ENCODE results near the gene ARL14EPL. TPM values are rescaled to one million over a fixed set of nuclear protein-coding genes. Genes with fewer than 3 reads are reported as not detected.

The ARL14EPL gene
- total RNA-seq, 4 donors from 2014 or later = not detected

DNA sequence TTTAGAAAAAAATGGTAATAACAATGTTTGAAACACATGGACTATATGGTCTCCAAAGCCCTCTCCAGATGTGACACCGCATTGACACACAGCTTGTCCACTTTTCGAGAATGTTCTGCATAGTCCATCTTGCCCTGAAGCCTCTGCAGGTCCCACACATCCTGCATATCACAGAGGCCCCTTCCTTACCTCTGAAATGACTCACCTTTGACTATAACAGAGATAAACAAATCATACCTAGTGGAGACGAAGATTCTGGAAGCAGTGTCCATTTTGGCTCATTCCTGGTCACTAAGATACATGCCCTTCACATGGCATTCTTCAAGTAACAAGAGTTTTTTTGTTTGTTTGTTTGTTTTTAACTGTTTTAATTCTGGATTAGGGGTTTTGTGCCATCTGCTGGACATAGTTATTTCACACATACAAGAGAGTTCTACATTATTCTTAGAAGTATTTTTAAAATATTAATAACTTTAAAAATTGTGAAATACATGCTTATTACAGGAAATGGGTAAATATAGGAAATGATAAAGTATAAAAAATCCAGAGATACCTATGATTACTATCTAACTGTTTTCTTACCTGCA, 5.1 kb downstream of the ARL14EPL start:
- Histone ChIP-seq H3K36me3 (no peaks in the 10 kb centered on the region), H3K9me3 (no peaks in the 10 kb centered on the region), H3K4me3 (no peak overlapping the region), H3K27ac (no peak overlapping the region), H3K4me1 (no peaks in the 10 kb centered on the region), H3K27me3 (peaks cover 7% of the 10 kb centered on the region)
- 57 to 64% methylated on average over 3 of the region's 3 CpGs for WGBS, 2 donors (ENCODE audit: low coverage in 1 of 2)
- in situ Hi-C loops (cut with MboI; ENCODE audit: low pct_ligation_motif_present in 1 of 4, low pct_unique_long_range_greater_than_20kb in 1 of 4, low sequenced_read_pairs in 3 of 4) = no loop called here
- no peak for DNase-seq
- intact Hi-C loops (cut with DNase I; ENCODE audit: low total_unique reads) = no loop called here
- no peak for TF ChIP-seq POLR2AphosphoS5 (IDR thresholded peaks at IDR 0.05)
- TF ChIP-seq, protein P1, sequence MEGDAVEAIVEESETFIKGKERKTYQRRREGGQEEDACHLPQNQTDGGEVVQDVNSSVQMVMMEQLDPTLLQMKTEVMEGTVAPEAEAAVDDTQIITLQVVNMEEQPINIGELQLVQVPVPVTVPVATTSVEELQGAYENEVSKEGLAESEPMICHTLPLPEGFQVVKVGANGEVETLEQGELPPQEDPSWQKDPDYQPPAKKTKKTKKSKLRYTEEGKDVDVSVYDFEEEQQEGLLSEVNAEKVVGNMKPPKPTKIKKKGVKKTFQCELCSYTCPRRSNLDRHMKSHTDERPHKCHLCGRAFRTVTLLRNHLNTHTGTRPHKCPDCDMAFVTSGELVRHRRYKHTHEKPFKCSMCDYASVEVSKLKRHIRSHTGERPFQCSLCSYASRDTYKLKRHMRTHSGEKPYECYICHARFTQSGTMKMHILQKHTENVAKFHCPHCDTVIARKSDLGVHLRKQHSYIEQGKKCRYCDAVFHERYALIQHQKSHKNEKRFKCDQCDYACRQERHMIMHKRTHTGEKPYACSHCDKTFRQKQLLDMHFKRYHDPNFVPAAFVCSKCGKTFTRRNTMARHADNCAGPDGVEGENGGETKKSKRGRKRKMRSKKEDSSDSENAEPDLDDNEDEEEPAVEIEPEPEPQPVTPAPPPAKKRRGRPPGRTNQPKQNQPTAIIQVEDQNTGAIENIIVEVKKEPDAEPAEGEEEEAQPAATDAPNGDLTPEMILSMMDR (IDR thresholded peaks at IDR 0.05) = no peak

DNA sequence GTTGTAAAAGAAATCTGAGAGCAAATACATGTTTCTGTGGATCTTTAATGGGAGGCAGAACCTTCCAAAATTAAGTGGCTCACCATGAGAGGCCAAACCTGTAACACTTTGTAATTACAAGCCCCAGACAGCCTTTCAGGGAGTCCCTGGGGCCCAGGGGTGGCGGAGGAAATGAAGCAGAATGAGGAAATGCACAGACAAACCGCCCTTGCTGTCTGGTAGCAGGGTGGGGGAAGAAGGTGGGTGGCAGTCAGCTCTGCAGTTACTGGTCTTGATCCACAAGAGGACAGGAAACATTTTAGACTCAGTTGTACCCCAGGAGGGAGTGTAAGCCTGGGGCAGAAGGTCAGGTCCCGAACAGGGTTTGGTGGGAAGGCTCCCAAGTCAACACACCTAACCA, 6.5 kb downstream of the ARL14EPL start:
- 63 to 76% methylated on average over 2 to 3 of the region's 3 CpGs for WGBS, 2 donors (ENCODE audit: low coverage in 1 of 2)
- H3K36me3 ChIP-seq = no peaks in the 10 kb centered on the region
- H3K27me3 ChIP-seq = peaks cover 7% of the 10 kb centered on the region
- H3K4me1 ChIP-seq = no peaks in the 10 kb centered on the region
- TF ChIP-seq POLR2AphosphoS5 (IDR thresholded peaks at IDR 0.05) = no peak
- no peak for TF ChIP-seq EP300 (IDR thresholded peaks at IDR 0.05; ENCODE audit: low read depth)
- TF ChIP-seq, protein P1 (IDR thresholded peaks at IDR 0.05) = no peak
- no peak for TF ChIP-seq POLR2A (IDR thresholded peaks at IDR 0.05)
- H3K27ac ChIP-seq = no peak overlapping the region
- intact Hi-C loops (cut with DNase I; ENCODE audit: low total_unique reads) = no loop called here
- H3K4me3 ChIP-seq = no peak overlapping the region
- no peak for DNase-seq
- in situ Hi-C loops (cut with MboI; ENCODE audit: low pct_ligation_motif_present in 1 of 4, low pct_unique_long_range_greater_than_20kb in 1 of 4, low sequenced_read_pairs in 3 of 4) = no loop called here
- H3K9me3 ChIP-seq = no peaks in the 10 kb centered on the region

DNA sequence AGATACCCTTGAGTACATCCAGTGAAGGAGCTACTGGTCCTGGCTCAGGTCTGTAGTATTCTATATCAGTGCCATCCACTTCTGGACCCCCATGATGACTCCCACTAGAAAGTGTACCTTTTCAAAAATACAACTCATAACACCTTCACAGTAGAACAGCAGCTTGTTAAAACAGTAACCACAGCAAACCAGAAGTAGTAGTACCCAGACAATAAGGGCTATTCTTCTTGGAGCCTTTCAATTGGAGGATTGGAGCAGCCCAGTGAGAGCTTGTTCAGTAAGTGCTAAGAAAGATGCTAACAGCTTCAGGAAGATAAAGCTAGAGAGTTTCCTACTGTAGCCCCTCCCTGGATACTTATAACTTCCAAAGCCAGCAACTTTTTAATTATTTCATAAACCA, 10.1 kb downstream of the ARL14EPL start:
- H3K27ac ChIP-seq = no peak overlapping the region
- no peak overlapping the region for H3K4me3 ChIP-seq
- TF ChIP-seq POLR2AphosphoS5 (IDR thresholded peaks at IDR 0.05) (no peak), EP300 (IDR thresholded peaks at IDR 0.05; ENCODE audit: low read depth) (no peak), POLR2A (IDR thresholded peaks at IDR 0.05) (no peak)
- TF ChIP-seq, protein P1 (IDR thresholded peaks at IDR 0.05) = no peak
- no peaks in the 10 kb centered on the region for H3K36me3 ChIP-seq
- H3K27me3 ChIP-seq = peaks cover 7% of the 10 kb centered on the region
- no peaks in the 10 kb centered on the region for H3K9me3 ChIP-seq
- in situ Hi-C loops (cut with MboI; ENCODE audit: low pct_ligation_motif_present in 1 of 4, low pct_unique_long_range_greater_than_20kb in 1 of 4, low sequenced_read_pairs in 3 of 4) (no loop called here), intact Hi-C loops (cut with DNase I; ENCODE audit: low total_unique reads) (no loop called here)
- no peaks in the 10 kb centered on the region for H3K4me1 ChIP-seq
- DNase-seq = no peak

DNA sequence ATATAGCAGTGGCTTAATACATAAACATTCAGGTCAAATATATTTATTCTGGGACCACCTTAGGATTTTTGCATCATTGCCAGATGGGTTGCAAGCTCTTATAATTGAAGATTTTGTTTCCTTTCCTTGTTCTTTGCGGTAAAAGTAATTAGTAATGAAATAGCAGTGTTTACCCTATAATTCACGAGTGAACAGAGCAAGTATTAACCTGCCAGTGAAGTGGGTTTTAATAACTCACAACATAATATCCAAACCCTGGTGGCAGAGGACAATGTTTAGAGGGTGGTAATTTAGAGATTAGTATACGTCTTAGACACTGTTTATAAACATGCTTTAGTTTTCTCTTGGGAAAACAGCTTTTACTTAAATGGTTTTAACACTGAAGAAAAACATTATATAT, 11.8 kb downstream of the ARL14EPL start:
- Histone ChIP-seq H3K27ac (no peak overlapping the region), H3K36me3 (no peaks in the 10 kb centered on the region), H3K4me1 (no peaks in the 10 kb centered on the region), H3K4me3 (no peak overlapping the region), H3K9me3 (no peaks in the 10 kb centered on the region), H3K27me3 (peaks cover 7% of the 10 kb centered on the region)
- in situ Hi-C loops (cut with MboI; ENCODE audit: low pct_ligation_motif_present in 1 of 4, low pct_unique_long_range_greater_than_20kb in 1 of 4, low sequenced_read_pairs in 3 of 4) (no loop called here), intact Hi-C loops (cut with DNase I; ENCODE audit: low total_unique reads) (no loop called here)
- no peak for TF ChIP-seq EP300 (IDR thresholded peaks at IDR 0.05; ENCODE audit: low read depth)
- TF ChIP-seq, protein P1 (IDR thresholded peaks at IDR 0.05) = no peak
- no peak for TF ChIP-seq POLR2AphosphoS5 (IDR thresholded peaks at IDR 0.05)
- no peak for TF ChIP-seq POLR2A (IDR thresholded peaks at IDR 0.05)
- WGBS, 2 donors (ENCODE audit: low coverage in 1 of 2) = 54 to 59% methylated on average over 2 to 3 of the region's 3 CpGs
- DNase-seq = no peak

Measured in transverse colon (tissue), 4 donors.